ENCODE measurements around the gene HAGH. TPM values are rescaled to one million over a fixed set of nuclear protein-coding genes. Genes with fewer than 3 reads are reported as not detected.

The HAGH gene
- total RNA-seq, 2 donors from 2014 or later: 40.9 to 42.0 TPM

DNA sequence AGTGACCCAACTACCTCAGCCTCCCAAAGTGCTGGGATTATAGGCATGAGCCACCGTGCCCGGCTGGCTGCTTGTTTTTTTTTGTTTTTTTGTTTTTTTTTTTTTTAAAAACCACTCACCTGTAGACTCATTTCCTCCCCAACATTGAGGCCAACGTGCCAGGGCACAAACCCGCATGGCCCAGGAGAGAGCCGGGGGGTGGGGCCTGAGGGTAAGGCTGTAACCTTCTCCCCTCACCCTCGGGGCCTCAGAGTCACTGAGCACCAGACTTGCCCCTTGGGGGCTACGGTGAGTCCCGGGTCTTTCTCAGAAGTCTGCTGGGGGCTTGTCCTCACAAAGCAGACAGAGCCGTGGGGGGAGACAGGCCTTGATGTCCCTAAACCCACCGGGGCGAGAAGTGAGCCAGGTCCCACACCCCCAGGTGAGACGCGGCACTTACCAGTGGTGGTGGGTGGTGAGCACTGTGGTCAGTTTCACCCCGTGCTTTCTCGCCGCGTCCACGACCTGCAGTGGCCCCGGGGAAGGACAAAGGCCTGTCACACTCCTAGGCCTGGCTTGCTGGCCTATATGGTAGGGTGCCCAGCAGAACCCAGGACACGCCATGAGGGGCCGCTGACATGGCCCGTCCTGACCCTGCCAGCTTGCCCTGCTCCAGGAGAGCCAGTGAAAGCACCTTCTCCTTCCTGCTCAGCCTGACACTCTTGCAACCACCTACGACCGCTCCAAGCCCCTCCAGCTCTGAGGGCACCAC, 4.6 kb downstream of the HAGH start:
- no peaks in the 10 kb centered on the region for H3K9me3 Mint-ChIP-seq
- no peak overlapping the region for H3K4me3 Mint-ChIP-seq
- no peak overlapping the region for H3K27ac Mint-ChIP-seq
- peaks cover 16% of the 10 kb centered on the region for H3K36me3 Mint-ChIP-seq (ENCODE audit: low read depth)
- ATAC-seq (replicated peaks): no peak
- H3K27me3 Mint-ChIP-seq: no peaks in the 10 kb centered on the region
- H3K4me1 Mint-ChIP-seq: peaks cover 5% of the 10 kb centered on the region

DNA sequence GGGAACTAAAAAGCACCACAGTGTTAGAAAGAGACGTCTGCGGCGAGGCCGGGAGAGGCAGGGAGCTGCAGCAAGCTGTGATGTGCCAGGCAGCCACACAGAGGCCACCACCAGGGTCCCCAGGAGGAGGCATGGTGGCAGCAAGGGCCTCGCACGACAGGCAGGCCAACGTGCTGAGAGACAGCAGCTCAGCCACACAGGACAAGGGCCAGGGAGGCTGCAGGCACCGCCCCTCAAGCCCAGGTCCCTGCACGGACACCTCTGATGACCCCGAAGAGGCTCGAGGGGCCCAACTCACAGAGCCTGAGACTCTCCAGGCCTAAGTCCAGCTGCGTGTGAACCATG, 5.7 kb downstream of the HAGH start:
- Mint-ChIP-seq H3K4me1 (peaks cover 5% of the 10 kb centered on the region), H3K36me3 (ENCODE audit: low read depth) (peaks cover 12% of the 10 kb centered on the region), H3K9me3 (no peaks in the 10 kb centered on the region), H3K27ac (no peak overlapping the region), H3K27me3 (no peaks in the 10 kb centered on the region), H3K4me3 (no peak overlapping the region)
- no peak for ATAC-seq (replicated peaks)

DNA sequence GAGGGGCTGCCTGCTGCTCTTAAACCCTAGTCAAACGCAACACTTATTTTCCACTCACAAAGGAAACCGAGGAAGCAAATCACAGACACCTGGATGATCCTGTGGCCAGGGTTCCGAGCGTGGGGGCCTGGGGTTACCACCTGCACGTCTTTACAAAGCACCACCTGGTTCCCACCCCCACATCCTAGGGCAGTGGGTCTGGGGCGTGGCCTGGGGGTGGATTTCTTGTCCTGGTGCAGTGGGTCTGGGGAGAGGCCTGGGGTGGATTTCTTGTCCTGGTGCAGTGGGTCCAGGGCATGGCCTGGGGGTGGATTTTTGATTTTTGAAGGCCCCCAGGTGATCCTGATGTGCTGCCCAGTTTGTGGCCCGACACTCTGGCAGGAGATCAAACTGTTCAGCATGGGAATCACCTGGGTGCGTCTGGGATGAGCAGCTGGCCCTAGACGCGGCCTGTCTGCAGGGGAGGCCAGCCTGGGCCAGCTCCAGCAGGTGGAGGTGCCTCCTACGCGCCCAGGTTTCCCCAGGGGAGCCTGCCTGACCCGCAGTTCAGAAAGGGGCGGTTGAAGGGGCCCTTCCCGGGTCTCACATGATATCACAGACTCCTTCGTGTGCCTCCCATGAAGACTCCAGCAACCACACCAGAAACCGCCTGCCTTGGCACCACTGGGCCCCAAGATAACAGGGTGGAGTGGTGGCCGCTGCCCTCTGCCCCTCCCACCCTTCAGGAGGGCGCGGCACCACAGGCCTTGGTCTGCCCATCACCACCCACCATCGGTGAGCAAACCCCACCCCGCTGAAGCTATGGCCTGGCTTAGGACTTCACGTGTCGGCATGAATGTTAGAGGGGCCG, 6.3 kb downstream of the HAGH start:
- no peak for ATAC-seq (replicated peaks)
- H3K27me3 Mint-ChIP-seq: no peaks in the 10 kb centered on the region
- peaks cover 16% of the 10 kb centered on the region for H3K36me3 Mint-ChIP-seq (ENCODE audit: low read depth)
- H3K4me3 Mint-ChIP-seq: no peak overlapping the region
- no peaks in the 10 kb centered on the region for H3K9me3 Mint-ChIP-seq
- H3K4me1 Mint-ChIP-seq: peaks cover 5% of the 10 kb centered on the region
- H3K27ac Mint-ChIP-seq: no peak overlapping the region

DNA sequence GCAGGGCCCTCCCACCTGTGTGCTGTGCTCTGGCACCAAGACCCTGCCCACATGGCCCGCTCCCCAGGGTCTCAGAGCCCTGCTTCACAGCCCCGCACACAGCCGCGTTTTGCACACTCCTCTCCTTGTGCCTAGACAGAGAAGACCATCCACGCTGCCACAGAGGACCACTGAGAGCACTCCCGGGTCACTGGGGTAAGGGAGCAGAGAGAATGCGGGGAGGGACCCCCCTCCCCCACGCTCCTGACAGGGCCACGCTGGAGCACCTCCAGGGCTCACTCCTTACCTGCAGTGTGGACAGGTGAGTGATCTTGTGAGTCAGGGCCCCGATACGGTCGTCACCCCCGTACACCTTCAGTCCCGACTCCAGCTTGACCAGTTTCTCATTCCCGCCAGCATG, 7.0 kb downstream of the HAGH start:
- peaks cover 3% of the 10 kb centered on the region for H3K4me1 Mint-ChIP-seq
- H3K36me3 Mint-ChIP-seq (ENCODE audit: low read depth): peaks cover 20% of the 10 kb centered on the region
- no peak overlapping the region for H3K27ac Mint-ChIP-seq
- no peaks in the 10 kb centered on the region for H3K9me3 Mint-ChIP-seq
- H3K4me3 Mint-ChIP-seq: no peak overlapping the region
- no peaks in the 10 kb centered on the region for H3K27me3 Mint-ChIP-seq
- ATAC-seq (replicated peaks): no peak

DNA sequence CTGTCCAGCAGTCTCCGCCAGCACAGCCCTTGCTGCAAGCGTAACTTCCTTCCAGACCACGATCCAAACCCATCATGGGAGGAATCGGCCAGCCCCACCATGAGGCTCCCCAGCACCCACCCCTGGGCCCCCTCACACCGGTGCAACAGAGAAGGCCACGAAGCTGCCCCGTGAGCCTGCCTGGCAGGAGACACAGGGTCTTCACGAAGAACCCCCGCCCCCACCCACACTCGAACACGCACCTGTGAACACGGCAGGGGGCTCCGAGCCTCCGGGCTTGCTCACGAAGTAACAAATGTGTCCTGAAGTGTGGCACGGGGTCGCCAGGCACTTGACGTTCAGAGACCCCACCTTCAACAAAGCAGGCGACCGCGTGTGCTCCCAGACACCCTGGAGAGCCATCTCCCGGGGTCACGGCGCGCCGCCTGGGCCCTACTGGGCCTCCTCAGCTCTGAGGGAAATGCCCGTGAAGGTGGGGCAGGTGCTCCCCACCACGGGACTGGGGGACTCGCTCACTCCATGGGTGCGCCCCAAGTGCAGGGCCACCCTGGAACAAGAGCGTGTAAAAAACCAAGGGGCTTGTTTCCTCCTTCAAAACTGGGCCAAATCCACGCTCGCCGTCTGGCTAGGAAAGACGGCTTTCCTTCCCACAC, 7.6 kb downstream of the HAGH start:
- H3K4me1 Mint-ChIP-seq: no peaks in the 10 kb centered on the region
- no peaks in the 10 kb centered on the region for H3K27me3 Mint-ChIP-seq
- peaks cover 23% of the 10 kb centered on the region for H3K36me3 Mint-ChIP-seq (ENCODE audit: low read depth)
- no peak for ATAC-seq (replicated peaks)
- no peak overlapping the region for H3K4me3 Mint-ChIP-seq
- no peak overlapping the region for H3K27ac Mint-ChIP-seq
- H3K9me3 Mint-ChIP-seq: no peaks in the 10 kb centered on the region

DNA sequence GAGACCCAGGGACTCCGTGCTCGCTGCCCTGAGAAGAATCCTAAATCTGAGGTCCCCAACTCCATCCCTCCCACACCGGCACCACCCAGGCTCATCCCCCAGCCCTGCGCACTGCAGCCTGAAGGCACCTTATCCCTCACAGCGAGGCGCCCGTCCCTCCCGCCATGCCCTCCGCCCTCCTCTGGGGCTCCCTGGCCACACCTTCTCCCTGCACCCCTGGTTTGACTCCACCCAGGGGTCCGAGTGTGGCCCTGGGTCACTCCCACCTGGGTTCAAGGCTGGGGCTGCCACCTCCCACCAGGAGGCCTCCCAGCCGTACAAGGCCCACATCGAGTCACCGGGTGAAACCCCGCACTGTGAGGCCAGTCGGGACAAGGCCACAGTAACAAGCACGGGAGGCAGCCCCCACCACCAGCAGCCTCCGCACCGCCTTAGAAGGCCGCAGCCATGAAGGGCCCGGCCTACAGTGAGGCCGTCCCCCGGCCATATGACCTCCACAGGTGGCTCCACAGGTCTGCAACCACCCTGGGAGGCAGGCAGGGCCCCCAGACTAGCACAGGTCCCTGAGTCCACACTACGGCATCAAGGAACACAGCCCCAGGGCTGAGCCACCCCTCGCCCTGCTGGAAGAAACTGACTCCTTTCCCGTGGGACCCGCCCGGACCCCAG, 8.3 kb downstream of the HAGH start:
- no peak for ATAC-seq (replicated peaks)
- no peaks in the 10 kb centered on the region for H3K27me3 Mint-ChIP-seq
- H3K36me3 Mint-ChIP-seq (ENCODE audit: low read depth): peaks cover 30% of the 10 kb centered on the region
- peaks cover 5% of the 10 kb centered on the region for H3K4me1 Mint-ChIP-seq
- no peak overlapping the region for H3K4me3 Mint-ChIP-seq
- no peak overlapping the region for H3K27ac Mint-ChIP-seq
- no peaks in the 10 kb centered on the region for H3K9me3 Mint-ChIP-seq

DNA sequence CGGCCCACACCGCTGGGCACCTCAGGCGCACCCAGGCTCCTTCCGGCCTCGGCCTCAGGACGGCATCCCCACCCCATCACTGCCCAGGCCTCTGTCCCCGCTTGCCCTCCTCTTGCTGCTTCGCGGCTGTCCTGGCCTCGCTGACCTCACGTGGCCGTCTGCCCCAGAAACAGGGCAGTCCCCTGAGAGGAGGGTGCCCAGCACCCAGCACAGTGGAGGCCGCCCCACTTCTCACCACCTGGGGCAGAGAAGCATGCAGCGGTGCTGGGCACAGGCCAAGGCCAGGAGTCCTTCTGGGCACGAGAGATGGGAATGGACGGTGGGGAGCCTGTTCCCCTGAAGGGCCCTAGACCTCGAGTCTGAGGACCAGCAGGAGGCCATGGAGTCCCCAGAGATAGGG, 8.9 kb downstream of the HAGH start:
- no peaks in the 10 kb centered on the region for H3K27me3 Mint-ChIP-seq
- H3K27ac Mint-ChIP-seq: no peak overlapping the region
- ATAC-seq (replicated peaks): no peak
- H3K36me3 Mint-ChIP-seq (ENCODE audit: low read depth): peaks cover 30% of the 10 kb centered on the region
- peaks cover 9% of the 10 kb centered on the region for H3K4me1 Mint-ChIP-seq
- H3K9me3 Mint-ChIP-seq: no peaks in the 10 kb centered on the region
- no peak overlapping the region for H3K4me3 Mint-ChIP-seq

DNA sequence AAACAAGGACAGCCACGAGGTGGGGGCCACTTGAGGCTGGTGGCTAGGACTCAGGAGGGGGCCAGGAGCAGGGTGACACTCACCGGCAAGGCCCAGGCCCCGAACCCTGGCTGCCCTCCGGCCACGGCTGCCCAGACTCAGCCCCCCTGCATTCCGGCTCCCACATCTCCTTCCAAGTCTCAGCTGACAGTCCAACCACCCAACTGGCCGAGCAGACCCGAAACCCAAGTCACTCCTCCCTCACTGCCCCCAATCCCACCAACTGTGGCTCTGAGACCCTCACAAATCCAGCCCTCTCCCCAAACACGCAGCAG, 9.4 kb downstream of the HAGH start:
- Mint-ChIP-seq H3K27ac (no peak overlapping the region), H3K36me3 (ENCODE audit: low read depth) (peaks cover 30% of the 10 kb centered on the region), H3K27me3 (no peaks in the 10 kb centered on the region), H3K4me3 (no peak overlapping the region), H3K4me1 (peaks cover 9% of the 10 kb centered on the region), H3K9me3 (no peaks in the 10 kb centered on the region)
- no peak for ATAC-seq (replicated peaks)

DNA sequence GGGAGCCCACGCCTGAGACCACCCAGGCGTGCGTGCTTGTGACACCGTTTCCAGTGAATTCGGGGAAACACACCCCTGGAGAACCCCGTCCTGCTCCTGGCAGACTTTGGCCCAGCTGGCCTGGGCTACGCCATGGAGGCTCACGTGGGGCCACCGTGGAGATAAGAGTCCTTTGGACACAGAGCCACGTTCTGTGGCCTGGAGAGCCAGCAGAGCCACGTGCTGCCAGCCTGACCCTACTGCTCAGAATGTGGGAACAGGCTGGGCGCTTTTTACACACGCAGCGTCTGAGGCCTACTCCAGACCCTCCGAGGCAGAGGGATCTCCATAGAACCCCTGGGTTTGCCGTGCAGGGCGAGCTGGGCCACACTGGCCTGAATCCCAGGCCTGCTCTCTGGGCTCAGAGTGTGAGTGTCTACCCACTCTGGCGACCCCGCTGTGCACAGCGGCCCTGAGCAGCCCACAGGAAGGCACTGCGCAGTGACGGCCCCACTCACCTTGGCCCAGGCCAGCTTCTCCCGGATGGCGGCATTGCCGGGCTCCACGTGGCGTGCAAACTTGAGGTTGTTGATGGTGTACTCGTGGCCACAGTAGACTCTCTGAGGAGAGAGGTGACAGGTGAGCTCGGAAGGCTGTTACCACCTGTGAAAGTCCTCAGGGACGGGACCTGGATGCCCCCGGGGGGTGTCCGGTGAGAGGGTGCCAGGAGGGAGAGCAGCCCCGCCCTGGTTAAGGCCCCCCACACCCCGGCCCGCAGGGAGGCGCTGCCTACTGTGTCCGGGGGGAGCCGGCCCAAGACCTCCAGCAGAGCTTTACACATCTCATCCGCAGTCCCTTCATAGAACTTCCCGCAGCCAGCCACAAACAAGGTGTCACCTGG, 10.0 kb downstream of the HAGH start:
- Mint-ChIP-seq H3K9me3 (no peaks in the 10 kb centered on the region), H3K4me1 (peaks cover 9% of the 10 kb centered on the region), H3K36me3 (ENCODE audit: low read depth) (peaks cover 30% of the 10 kb centered on the region), H3K4me3 (no peak overlapping the region), H3K27ac (no peak overlapping the region), H3K27me3 (no peaks in the 10 kb centered on the region)
- ATAC-seq (replicated peaks): no peak

DNA sequence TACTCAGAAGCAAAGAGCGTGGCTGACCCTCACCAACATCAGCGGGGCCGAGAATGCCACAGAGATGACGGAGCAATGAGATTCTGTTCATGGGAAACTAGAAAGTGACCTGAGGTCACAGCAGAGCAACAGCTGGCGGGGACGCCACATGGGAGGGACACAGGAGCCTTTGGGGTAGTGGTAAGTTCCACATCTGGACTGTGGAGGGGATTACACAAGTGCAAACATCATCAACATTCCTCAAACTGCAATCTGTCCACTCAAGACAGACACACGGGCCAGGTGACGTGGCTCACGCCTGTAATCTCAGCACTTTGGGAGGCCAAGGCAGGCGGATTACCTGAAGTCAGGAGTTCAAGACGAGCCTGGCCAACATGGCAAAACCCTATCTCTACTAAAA, 11.2 kb downstream of the HAGH start:
- peaks cover 9% of the 10 kb centered on the region for H3K4me1 Mint-ChIP-seq
- peaks cover 30% of the 10 kb centered on the region for H3K36me3 Mint-ChIP-seq (ENCODE audit: low read depth)
- no peaks in the 10 kb centered on the region for H3K27me3 Mint-ChIP-seq
- no peak overlapping the region for H3K4me3 Mint-ChIP-seq
- no peak for ATAC-seq (replicated peaks)
- no peak overlapping the region for H3K27ac Mint-ChIP-seq
- H3K9me3 Mint-ChIP-seq: no peaks in the 10 kb centered on the region

DNA sequence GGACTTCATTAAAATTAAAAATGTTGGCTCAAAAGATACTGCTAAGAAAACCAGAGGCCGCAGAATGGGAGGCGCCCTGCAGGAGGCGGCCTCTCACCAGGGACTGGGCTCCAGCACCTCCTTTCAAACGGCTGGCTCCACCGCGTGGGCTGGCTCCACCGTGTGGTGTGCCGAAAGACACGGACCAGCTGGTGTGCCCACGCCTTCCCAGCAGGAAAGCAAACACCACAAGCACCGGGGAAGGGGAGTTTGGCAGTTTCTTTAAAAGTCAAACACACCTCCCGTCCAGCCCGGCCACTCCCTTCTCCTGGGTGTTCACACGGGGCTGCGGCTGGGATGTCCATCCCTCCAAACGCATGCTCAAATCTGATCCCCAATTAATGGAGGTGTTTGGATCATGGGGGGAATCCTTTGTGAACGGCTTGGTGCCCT, 13.9 kb downstream of the HAGH start:
- peaks cover 9% of the 10 kb centered on the region for H3K4me1 Mint-ChIP-seq
- H3K4me3 Mint-ChIP-seq: peak overlapping the region; percentile 20
- peak overlapping the region; percentile 77 for H3K27ac Mint-ChIP-seq
- peak; percentile 96 for ATAC-seq (replicated peaks)
- no peaks in the 10 kb centered on the region for H3K9me3 Mint-ChIP-seq
- no peaks in the 10 kb centered on the region for H3K27me3 Mint-ChIP-seq
- H3K36me3 Mint-ChIP-seq (ENCODE audit: low read depth): peaks cover 41% of the 10 kb centered on the region

DNA sequence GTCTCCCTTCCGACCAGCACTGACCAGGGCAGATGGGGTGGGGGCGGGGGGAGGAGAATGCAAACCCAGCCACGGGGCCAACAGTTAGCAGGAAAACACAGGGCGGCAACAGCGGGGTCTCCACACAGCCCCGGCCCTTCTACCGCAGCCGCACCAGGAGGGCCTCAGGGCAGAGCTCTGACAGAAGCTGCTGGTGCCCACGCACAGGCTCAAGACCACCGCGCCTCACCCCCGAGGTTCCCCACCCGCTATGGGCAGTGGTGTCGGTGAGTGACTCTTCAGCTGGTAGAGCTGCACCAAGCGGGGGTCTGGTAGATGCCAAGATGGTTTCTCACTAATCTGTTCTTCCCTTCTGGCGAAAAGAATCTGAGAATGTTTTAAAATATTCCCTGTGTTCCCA, 16.1 kb downstream of the HAGH start:
- no peak for ATAC-seq (replicated peaks)
- Mint-ChIP-seq H3K9me3 (no peaks in the 10 kb centered on the region), H3K27ac (no peak overlapping the region), H3K4me3 (no peak overlapping the region), H3K4me1 (peaks cover 9% of the 10 kb centered on the region), H3K36me3 (ENCODE audit: low read depth) (peaks cover 52% of the 10 kb centered on the region), H3K27me3 (no peaks in the 10 kb centered on the region)

DNA sequence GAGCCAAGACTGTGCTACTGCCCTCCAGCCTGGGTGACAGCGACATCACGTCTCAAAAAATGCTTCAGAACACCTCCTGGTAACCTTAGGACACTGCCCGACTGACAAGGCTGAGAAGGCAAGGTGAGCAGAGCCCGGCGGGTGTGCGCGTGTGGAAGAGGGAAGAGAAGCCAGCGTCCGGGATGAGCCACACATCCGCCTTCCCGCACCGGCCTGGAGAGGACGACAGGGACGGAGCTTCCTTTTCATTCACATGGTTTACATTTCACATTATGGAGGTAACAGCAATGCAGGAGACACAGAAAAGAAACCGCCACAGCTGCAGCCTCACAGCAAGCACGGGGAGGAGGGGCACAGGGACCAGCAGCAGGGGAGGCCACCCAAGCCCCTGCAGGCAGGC, 16.5 kb downstream of the HAGH start:
- Mint-ChIP-seq H3K4me3 (no peak overlapping the region), H3K27ac (no peak overlapping the region), H3K27me3 (no peaks in the 10 kb centered on the region), H3K36me3 (ENCODE audit: low read depth) (peaks cover 52% of the 10 kb centered on the region), H3K9me3 (no peaks in the 10 kb centered on the region), H3K4me1 (peaks cover 9% of the 10 kb centered on the region)
- no peak for ATAC-seq (replicated peaks)

DNA sequence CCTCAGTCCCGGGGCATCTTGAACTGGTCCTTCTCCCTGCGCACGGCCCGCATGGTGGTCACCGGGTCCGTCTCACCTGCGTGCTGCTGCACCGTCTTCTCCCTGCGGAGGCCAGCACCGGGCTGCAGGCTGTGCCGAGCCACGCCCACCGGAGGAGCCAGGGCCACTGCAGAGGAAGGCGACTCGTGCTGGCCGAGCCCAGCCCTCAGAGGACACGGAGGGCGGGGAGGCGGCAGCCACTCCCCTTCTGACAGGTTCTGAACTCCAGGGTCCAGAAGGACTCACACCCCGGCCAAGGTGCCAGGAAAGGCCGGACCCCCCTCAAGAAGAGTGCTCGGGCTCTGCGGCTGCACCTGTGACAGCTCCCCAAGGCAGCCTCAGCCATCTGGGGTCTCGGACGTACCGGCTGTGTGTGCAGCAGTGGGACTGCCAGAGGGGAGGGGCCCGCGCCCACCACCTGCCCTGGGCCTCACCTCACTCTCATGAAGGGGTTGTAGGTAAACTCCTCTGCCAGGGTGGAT, 17.3 kb downstream of the HAGH start:
- Mint-ChIP-seq H3K4me3 (no peak overlapping the region), H3K4me1 (peaks cover 9% of the 10 kb centered on the region), H3K27ac (no peak overlapping the region), H3K36me3 (ENCODE audit: low read depth) (peaks cover 53% of the 10 kb centered on the region), H3K27me3 (no peaks in the 10 kb centered on the region), H3K9me3 (no peaks in the 10 kb centered on the region)
- no peak for ATAC-seq (replicated peaks)
